ENCODE data around the gene CPN2.

- TF ChIP-seq POLR2A (IDR thresholded peaks at IDR 0.05): no peak
- TF ChIP-seq CTCF (IDR thresholded peaks at IDR 0.05): no peak
These were observed 24.7 kb downstream of the CPN2 start for GRCh38 chr3:194326192-194326967.

Data from testis (tissue), 2 donors.